ENCODE data around the gene MAML3.

MAML3 gene

GRCh38 chr4:140070973-140071372, 83.0 kb downstream of the MAML3 start:
- H3K14ac ChIP-seq (ENCODE audit: low read length in 2 of 2): no peak overlapping the region
- WGBS: 84% methylated on average over 6 of the region's 6 CpGs
- no peak overlapping the region for H2BK120ac ChIP-seq (ENCODE audit: low read depth, low read length)
- no peak overlapping the region for H4K8ac ChIP-seq (ENCODE audit: low read length)
- no peak overlapping the region for H3K9ac ChIP-seq (ENCODE audit: low read length)
- peaks cover 13% of the 10 kb centered on the region for H3K79me1 ChIP-seq (replicated peaks; ENCODE audit: low read length, poor library complexity, severe bottlenecking)
- DNase-seq: no peak
- H3K27me3 ChIP-seq (ENCODE audit: control insufficient read depth in 1 of 2, insufficient read depth in 1 of 2, low read length in 2 of 2): no peaks in the 10 kb centered on the region
- H2BK5ac ChIP-seq (ENCODE audit: low read depth, low read length, poor library complexity, severe bottlenecking): no peak overlapping the region
- H2BK12ac ChIP-seq (ENCODE audit: low read length in 2 of 2): peak overlapping the region in 1 of 2 experiments; percentile 29
- no peak overlapping the region for H2BK15ac ChIP-seq (ENCODE audit: low read depth, poor library complexity, severe bottlenecking)
- no peak overlapping the region for H3K4me2 ChIP-seq (ENCODE audit: low read length, poor library complexity, severe bottlenecking)
- H2AFZ ChIP-seq (ENCODE audit: low read depth, low read length): no peak overlapping the region
- peak overlapping the region in 1 of 2 experiments; percentile 9 for H3K4ac ChIP-seq (ENCODE audit: low read depth in 1 of 2, low read length in 2 of 2)
- H3K36me3 ChIP-seq (ENCODE audit: control insufficient read depth in 1 of 2, insufficient read depth in 2 of 2, low read depth in 1 of 2, low read length in 2 of 2): no peaks in the 10 kb centered on the region
- H3K9me3 ChIP-seq (ENCODE audit: control insufficient read depth, low read length): no peaks in the 10 kb centered on the region
- peak overlapping the region; percentile 25 for H3K27ac ChIP-seq (ENCODE audit: low read length, poor library complexity, severe bottlenecking)
- peak overlapping the region; percentile 54 for H2AK5ac ChIP-seq (ENCODE audit: low read length, severe bottlenecking)
- H3K23ac ChIP-seq (ENCODE audit: low read length in 2 of 2): no peak overlapping the region
- no peak overlapping the region for H4K91ac ChIP-seq (ENCODE audit: low read length)
- peaks cover 5% of the 10 kb centered on the region for H3K4me1 ChIP-seq (ENCODE audit: control insufficient read depth, insufficient read depth, low read depth, low read length)
- H3K18ac ChIP-seq (ENCODE audit: low read depth in 1 of 2, low read length in 2 of 2): peak overlapping the region in 1 of 2 experiments; percentile 55
- no peak overlapping the region for H3K4me3 ChIP-seq (ENCODE audit: insufficient read depth in 1 of 2, low read depth in 1 of 2, low read length in 2 of 2)

- Histone ChIP-seq H3K4me2 (ENCODE audit: low read length, poor library complexity, severe bottlenecking) (no peak overlapping the region), H2BK120ac (ENCODE audit: low read depth, low read length) (no peak overlapping the region), H3K36me3 (ENCODE audit: control insufficient read depth in 1 of 2, insufficient read depth in 2 of 2, low read depth in 1 of 2, low read length in 2 of 2) (no peaks in the 10 kb centered on the region), H3K4me3 (ENCODE audit: insufficient read depth in 1 of 2, low read depth in 1 of 2, low read length in 2 of 2) (no peak overlapping the region), H3K9ac (ENCODE audit: low read length) (no peak overlapping the region), H3K27me3 (ENCODE audit: control insufficient read depth in 1 of 2, insufficient read depth in 1 of 2, low read length in 2 of 2) (no peaks in the 10 kb centered on the region), H3K27ac (ENCODE audit: low read length, poor library complexity, severe bottlenecking) (no peak overlapping the region), H3K14ac (ENCODE audit: low read length in 2 of 2) (no peak overlapping the region), H3K18ac (ENCODE audit: low read depth in 1 of 2, low read length in 2 of 2) (no peak overlapping the region), H2BK12ac (ENCODE audit: low read length in 2 of 2) (no peak overlapping the region), H3K23ac (ENCODE audit: low read length in 2 of 2) (no peak overlapping the region), H3K4ac (ENCODE audit: low read depth in 1 of 2, low read length in 2 of 2) (no peak overlapping the region), H3K9me3 (ENCODE audit: control insufficient read depth, low read length) (no peaks in the 10 kb centered on the region), H2AK5ac (ENCODE audit: low read length, severe bottlenecking) (peak overlapping the region; percentile 54), H3K79me1 (replicated peaks; ENCODE audit: low read length, poor library complexity, severe bottlenecking) (peaks cover 14% of the 10 kb centered on the region), H2BK15ac (ENCODE audit: low read depth, poor library complexity, severe bottlenecking) (no peak overlapping the region), H3K4me1 (ENCODE audit: control insufficient read depth, insufficient read depth, low read depth, low read length) (peaks cover 5% of the 10 kb centered on the region), H4K8ac (ENCODE audit: low read length) (no peak overlapping the region), H2BK5ac (ENCODE audit: low read depth, low read length, poor library complexity, severe bottlenecking) (no peak overlapping the region), H2AFZ (ENCODE audit: low read depth, low read length) (no peak overlapping the region), H4K91ac (ENCODE audit: low read length) (no peak overlapping the region)
- no peak for DNase-seq
- WGBS: 98% methylated on average over 2 of the region's 2 CpGs
These were observed 83.6 kb downstream of the MAML3 start for GRCh38 chr4:140070366-140070765.

- Histone ChIP-seq H3K14ac (ENCODE audit: low read length in 2 of 2) (no peak overlapping the region), H4K91ac (ENCODE audit: low read length) (no peak overlapping the region), H3K27me3 (ENCODE audit: control insufficient read depth in 1 of 2, insufficient read depth in 1 of 2, low read length in 2 of 2) (no peaks in the 10 kb centered on the region), H3K36me3 (ENCODE audit: control insufficient read depth in 1 of 2, insufficient read depth in 2 of 2, low read depth in 1 of 2, low read length in 2 of 2) (no peaks in the 10 kb centered on the region), H4K8ac (ENCODE audit: low read length) (no peak overlapping the region), H2BK5ac (ENCODE audit: low read depth, low read length, poor library complexity, severe bottlenecking) (no peak overlapping the region), H2AFZ (ENCODE audit: low read depth, low read length) (no peak overlapping the region), H2BK120ac (ENCODE audit: low read depth, low read length) (no peak overlapping the region), H3K4me1 (ENCODE audit: control insufficient read depth, insufficient read depth, low read depth, low read length) (peaks cover 5% of the 10 kb centered on the region), H2AK5ac (ENCODE audit: low read length, severe bottlenecking) (no peak overlapping the region), H3K4me2 (ENCODE audit: low read length, poor library complexity, severe bottlenecking) (no peak overlapping the region), H3K27ac (ENCODE audit: low read length, poor library complexity, severe bottlenecking) (no peak overlapping the region), H3K4me3 (ENCODE audit: insufficient read depth in 1 of 2, low read depth in 1 of 2, low read length in 2 of 2) (no peak overlapping the region), H3K18ac (ENCODE audit: low read depth in 1 of 2, low read length in 2 of 2) (no peak overlapping the region), H3K79me1 (replicated peaks; ENCODE audit: low read length, poor library complexity, severe bottlenecking) (peaks cover 15% of the 10 kb centered on the region), H3K9me3 (ENCODE audit: control insufficient read depth, low read length) (no peaks in the 10 kb centered on the region), H3K9ac (ENCODE audit: low read length) (no peak overlapping the region), H3K23ac (ENCODE audit: low read length in 2 of 2) (no peak overlapping the region), H2BK15ac (ENCODE audit: low read depth, poor library complexity, severe bottlenecking) (no peak overlapping the region), H2BK12ac (ENCODE audit: low read length in 2 of 2) (no peak overlapping the region), H3K4ac (ENCODE audit: low read depth in 1 of 2, low read length in 2 of 2) (no peak overlapping the region)
- peak; percentile 72 for DNase-seq
- WGBS: 95% methylated on average over 1 of the region's 2 CpGs
These were observed 84.9 kb downstream of the MAML3 start for GRCh38 chr4:140069066-140069465.

GRCh38 chr4:140068271-140068670, 85.7 kb downstream of the MAML3 start:
- Histone ChIP-seq H2AFZ (ENCODE audit: low read depth, low read length) (no peak overlapping the region), H3K27ac (ENCODE audit: low read length, poor library complexity, severe bottlenecking) (no peak overlapping the region), H2BK120ac (ENCODE audit: low read depth, low read length) (no peak overlapping the region), H4K91ac (ENCODE audit: low read length) (no peak overlapping the region), H3K18ac (ENCODE audit: low read depth in 1 of 2, low read length in 2 of 2) (no peak overlapping the region), H3K27me3 (ENCODE audit: control insufficient read depth in 1 of 2, insufficient read depth in 1 of 2, low read length in 2 of 2) (no peaks in the 10 kb centered on the region), H2BK5ac (ENCODE audit: low read depth, low read length, poor library complexity, severe bottlenecking) (no peak overlapping the region), H3K4me1 (ENCODE audit: control insufficient read depth, insufficient read depth, low read depth, low read length) (peaks cover 5% of the 10 kb centered on the region), H3K23ac (ENCODE audit: low read length in 2 of 2) (no peak overlapping the region), H2BK12ac (ENCODE audit: low read length in 2 of 2) (no peak overlapping the region), H3K4me3 (ENCODE audit: insufficient read depth in 1 of 2, low read depth in 1 of 2, low read length in 2 of 2) (no peak overlapping the region), H3K36me3 (ENCODE audit: control insufficient read depth in 1 of 2, insufficient read depth in 2 of 2, low read depth in 1 of 2, low read length in 2 of 2) (no peaks in the 10 kb centered on the region), H3K9me3 (ENCODE audit: control insufficient read depth, low read length) (no peaks in the 10 kb centered on the region), H3K9ac (ENCODE audit: low read length) (no peak overlapping the region), H3K79me1 (replicated peaks; ENCODE audit: low read length, poor library complexity, severe bottlenecking) (peaks cover 15% of the 10 kb centered on the region), H3K14ac (ENCODE audit: low read length in 2 of 2) (no peak overlapping the region), H3K4me2 (ENCODE audit: low read length, poor library complexity, severe bottlenecking) (no peak overlapping the region), H4K8ac (ENCODE audit: low read length) (no peak overlapping the region), H2AK5ac (ENCODE audit: low read length, severe bottlenecking) (no peak overlapping the region), H2BK15ac (ENCODE audit: low read depth, poor library complexity, severe bottlenecking) (no peak overlapping the region), H3K4ac (ENCODE audit: low read depth in 1 of 2, low read length in 2 of 2) (no peak overlapping the region)
- no peak for DNase-seq
- WGBS: 100% methylated on average over 2 of the region's 2 CpGs

Measured in mesenchymal stem cell (in vitro differentiated cells and primary cell).